Liver (tissue), 3 donors: ENCODE data around the gene MUC2.

Source experiments
- CTCF ChIP-seq: fragments of 150-350 bp; IDR thresholded peaks from 2 replicates; pipeline ENCODE4 v1.5.1; 2017; ENCODE audit warnings: improper control_type of control experiment, low read depth, low read length; ENCODE audit not compliant: missing input control
- FOXA1 ChIP-seq: IDR thresholded peaks from 2 replicates; pipeline ENCODE4 v1.6.1; 2016; ENCODE audit warnings: antibody characterized with exemption
- JUND ChIP-seq, 2 donors: IDR thresholded peaks; 2 replicates each; pipeline ENCODE4 v1.6.1; 2016; ENCODE audit warnings: antibody characterized with exemption in 2 of 2
- MAX ChIP-seq: IDR thresholded peaks from 2 replicates; pipeline ENCODE4 v1.6.1; 2016; ENCODE audit warnings: antibody characterized with exemption
- TAF1 ChIP-seq: conservative IDR thresholded peaks from 2 replicates; pipeline ENCODE4 v1.6.1; 2016; ENCODE audit warnings: antibody characterized with exemption, mild to moderate bottlenecking
- YY1 ChIP-seq: IDR thresholded peaks from 2 replicates; pipeline ENCODE4 v1.6.1; 2016; ENCODE audit warnings: antibody characterized with exemption, mild to moderate bottlenecking
- ZBTB33 ChIP-seq: IDR thresholded peaks from 2 replicates; pipeline ENCODE4 v1.6.1; 2016; ENCODE audit warnings: antibody characterized with exemption
- donor health status: healthy.
- donor health status: healthy.

- no peak for TF ChIP-seq MAX
- no peak for TF ChIP-seq CTCF
- TF ChIP-seq TAF1 = no peak
- TF ChIP-seq ZBTB33 = no peak
- TF ChIP-seq FOXA1 = no peak
- no peak for TF ChIP-seq JUND (IDR thresholded peaks at IDR 0.05)
- no peak for TF ChIP-seq YY1
Observed at GRCh38 chr11:1040428-1041148, 34.1 kb upstream of the MUC2 start.
